GM12892 (cell line): Measurements from ENCODE around the gene ADGRB3.

Experiments
- POLR2A ChIP-seq: IDR thresholded peaks from 2 replicates; pipeline ENCODE4 v1.6.1; 2011; ENCODE audit warnings: low read depth, low read length, control low read depth
- POLR2AphosphoS5 ChIP-seq: IDR thresholded peaks from 2 replicates; pipeline ENCODE4 v1.6.1; 2011; ENCODE audit warnings: low read depth, low read length, control low read depth
- TAF1 ChIP-seq: IDR thresholded peaks from 2 replicates; pipeline ENCODE4 v1.6.1; 2011; ENCODE audit warnings: low read depth, mild to moderate bottlenecking, control low read depth, low read length, borderline replicate concordance

- TF ChIP-seq POLR2A (no peak), TAF1 (no peak), POLR2AphosphoS5 (no peak)
Measured at GRCh38 chr6:69280858-69281257, 645.8 kb downstream of the ADGRB3 start.
